PFSK-1 (cell line): ENCODE data around the gene S100A12.

Source experiments
- FOXP2 ChIP-seq: optimal IDR thresholded peaks from 2 replicates; pipeline ENCODE3; 2011; ENCODE audit warnings: borderline replicate concordance, control low read depth, inconsistent platforms; ENCODE audit not compliant: insufficient read depth; ENCODE audit errors: extremely low read length, extremely low read depth
- POLR2AphosphoS5 ChIP-seq: IDR thresholded peaks from 2 replicates; pipeline ENCODE4 v1.6.1; 2012; ENCODE audit warnings: low read depth, mild to moderate bottlenecking, control low read depth, low read length, moderate library complexity
- SIN3A ChIP-seq: IDR thresholded peaks from 2 replicates; pipeline ENCODE4 v1.6.1; 2012; ENCODE audit warnings: mild to moderate bottlenecking, low read length, moderate library complexity, borderline replicate concordance; ENCODE audit not compliant: insufficient read depth
- TAF1 ChIP-seq: IDR thresholded peaks from 2 replicates; pipeline ENCODE4 v1.6.1; 2012; ENCODE audit warnings: low read length, control low read depth, borderline replicate concordance; ENCODE audit not compliant: insufficient read depth
- TF ChIP-seq, protein P1 (sequence below), 2 experiments: IDR thresholded peaks; 2 replicates each; pipeline versions ENCODE4 v1.6.1 to v1.8.0; 2011 to 2012; ENCODE audit warnings: low read depth in 2 of 2, low read length in 2 of 2, control low read depth in 1 of 2, inconsistent platforms in 1 of 2, mild to moderate bottlenecking in 1 of 2, moderate library complexity in 1 of 2; ENCODE audit not compliant: insufficient read depth in 1 of 2

Gene S100A12

DNA sequence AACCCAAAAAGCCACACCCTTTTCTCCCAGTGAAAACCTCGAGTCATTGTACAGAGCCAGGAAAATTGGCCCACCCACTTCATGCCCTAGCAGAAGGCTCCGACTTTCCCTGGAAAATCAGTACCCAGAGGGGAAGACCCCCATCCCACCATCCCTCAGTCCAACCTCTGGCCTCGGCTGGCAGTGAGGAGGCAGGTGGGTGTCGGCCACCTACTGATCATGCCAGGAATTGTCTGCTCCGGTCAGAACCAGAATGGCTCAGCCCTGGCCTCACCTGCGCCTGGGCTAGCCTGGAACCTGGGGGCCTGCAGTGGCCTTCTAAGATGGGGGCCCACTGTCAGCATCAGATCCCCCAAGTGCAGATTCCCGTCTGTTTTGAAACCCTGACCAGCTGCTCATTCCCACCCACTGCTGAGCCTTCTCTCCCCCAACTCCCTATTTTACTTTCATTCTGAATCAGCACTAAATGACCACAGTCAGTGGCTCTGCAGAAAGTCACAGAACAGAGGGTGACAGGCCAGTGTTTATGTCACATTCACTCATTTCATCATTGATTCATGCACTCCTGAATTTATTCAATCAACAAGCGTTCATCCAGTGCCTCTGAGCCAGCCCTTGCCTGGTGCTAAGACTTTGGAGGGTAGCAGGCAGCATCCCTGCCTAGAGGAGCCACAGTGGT, 20.8 kb downstream of the S100A12 start:
- no peak for TF ChIP-seq POLR2AphosphoS5
- TF ChIP-seq SIN3A = no peak
- TF ChIP-seq FOXP2 = no peak
- TF ChIP-seq, protein P1, sequence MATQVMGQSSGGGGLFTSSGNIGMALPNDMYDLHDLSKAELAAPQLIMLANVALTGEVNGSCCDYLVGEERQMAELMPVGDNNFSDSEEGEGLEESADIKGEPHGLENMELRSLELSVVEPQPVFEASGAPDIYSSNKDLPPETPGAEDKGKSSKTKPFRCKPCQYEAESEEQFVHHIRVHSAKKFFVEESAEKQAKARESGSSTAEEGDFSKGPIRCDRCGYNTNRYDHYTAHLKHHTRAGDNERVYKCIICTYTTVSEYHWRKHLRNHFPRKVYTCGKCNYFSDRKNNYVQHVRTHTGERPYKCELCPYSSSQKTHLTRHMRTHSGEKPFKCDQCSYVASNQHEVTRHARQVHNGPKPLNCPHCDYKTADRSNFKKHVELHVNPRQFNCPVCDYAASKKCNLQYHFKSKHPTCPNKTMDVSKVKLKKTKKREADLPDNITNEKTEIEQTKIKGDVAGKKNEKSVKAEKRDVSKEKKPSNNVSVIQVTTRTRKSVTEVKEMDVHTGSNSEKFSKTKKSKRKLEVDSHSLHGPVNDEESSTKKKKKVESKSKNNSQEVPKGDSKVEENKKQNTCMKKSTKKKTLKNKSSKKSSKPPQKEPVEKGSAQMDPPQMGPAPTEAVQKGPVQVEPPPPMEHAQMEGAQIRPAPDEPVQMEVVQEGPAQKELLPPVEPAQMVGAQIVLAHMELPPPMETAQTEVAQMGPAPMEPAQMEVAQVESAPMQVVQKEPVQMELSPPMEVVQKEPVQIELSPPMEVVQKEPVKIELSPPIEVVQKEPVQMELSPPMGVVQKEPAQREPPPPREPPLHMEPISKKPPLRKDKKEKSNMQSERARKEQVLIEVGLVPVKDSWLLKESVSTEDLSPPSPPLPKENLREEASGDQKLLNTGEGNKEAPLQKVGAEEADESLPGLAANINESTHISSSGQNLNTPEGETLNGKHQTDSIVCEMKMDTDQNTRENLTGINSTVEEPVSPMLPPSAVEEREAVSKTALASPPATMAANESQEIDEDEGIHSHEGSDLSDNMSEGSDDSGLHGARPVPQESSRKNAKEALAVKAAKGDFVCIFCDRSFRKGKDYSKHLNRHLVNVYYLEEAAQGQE (IDR thresholded peaks at IDR 0.05; ENCODE audit: insufficient read depth in 1 of 2, low read depth in 2 of 2, low read length in 2 of 2) = no peak
- no peak for TF ChIP-seq TAF1

DNA sequence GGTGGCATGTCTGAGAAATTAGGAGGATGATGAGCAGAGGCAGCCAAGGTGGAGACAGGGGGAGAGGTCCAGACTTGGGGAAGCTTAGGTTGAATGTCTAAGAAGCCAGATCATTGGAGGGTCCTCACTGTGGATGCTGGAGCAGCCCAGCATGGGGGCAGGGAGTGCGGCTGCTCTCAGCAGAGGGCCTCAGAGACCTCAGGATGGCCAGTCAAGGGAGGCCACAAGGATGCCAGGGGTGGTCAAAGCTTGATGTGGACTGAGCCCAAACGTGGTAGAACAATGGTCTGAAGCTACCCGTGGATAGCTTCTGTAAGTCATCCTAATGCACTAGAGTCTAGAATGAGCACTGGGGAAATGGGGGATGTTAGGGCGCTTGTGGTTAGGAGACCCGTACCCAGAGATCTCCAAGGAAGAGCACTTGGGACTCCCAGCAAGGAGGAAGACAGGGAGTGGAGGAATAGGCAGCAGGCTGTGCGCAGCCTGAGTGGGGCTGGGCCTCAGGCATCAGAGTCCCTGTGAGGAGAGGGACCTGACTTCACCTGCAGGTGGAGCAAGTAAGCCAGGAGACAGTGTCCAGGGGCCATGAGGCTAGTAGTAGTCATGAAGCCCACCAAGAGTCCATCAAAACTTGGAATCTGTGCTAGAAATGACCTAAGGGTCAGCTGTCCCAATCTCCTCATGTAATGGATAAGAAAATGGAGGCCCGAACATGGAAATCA, 22.0 kb downstream of the S100A12 start:
- TF ChIP-seq FOXP2 (no peak), TAF1 (no peak), SIN3A (no peak), POLR2AphosphoS5 (no peak)
- TF ChIP-seq, protein P1 (IDR thresholded peaks at IDR 0.05; ENCODE audit: insufficient read depth in 1 of 2, low read depth in 2 of 2, low read length in 2 of 2) = no peak

DNA sequence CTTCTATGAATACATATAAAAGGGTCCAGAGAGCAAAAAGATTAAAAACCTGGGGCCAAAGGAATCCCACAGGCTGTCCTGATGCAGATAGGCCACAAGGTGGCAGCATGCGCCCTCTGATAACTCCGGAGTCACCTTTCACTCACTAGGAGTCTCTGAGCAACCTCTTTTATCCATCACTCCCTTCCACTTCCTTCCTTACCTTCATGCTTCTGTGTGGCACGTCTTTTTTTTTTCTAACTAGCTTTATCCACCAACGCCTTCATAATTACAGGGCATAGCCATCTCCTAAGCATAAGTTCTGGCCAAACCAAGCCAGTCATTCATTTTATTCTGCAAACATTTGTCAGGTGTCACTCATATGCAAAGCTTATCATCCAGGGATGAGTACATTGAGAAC, 22.9 kb downstream of the S100A12 start:
- TF ChIP-seq TAF1 (no peak), SIN3A (no peak), POLR2AphosphoS5 (no peak), FOXP2 (no peak)
- TF ChIP-seq, protein P1 (IDR thresholded peaks at IDR 0.05; ENCODE audit: insufficient read depth in 1 of 2, low read depth in 2 of 2, low read length in 2 of 2) = no peak

DNA sequence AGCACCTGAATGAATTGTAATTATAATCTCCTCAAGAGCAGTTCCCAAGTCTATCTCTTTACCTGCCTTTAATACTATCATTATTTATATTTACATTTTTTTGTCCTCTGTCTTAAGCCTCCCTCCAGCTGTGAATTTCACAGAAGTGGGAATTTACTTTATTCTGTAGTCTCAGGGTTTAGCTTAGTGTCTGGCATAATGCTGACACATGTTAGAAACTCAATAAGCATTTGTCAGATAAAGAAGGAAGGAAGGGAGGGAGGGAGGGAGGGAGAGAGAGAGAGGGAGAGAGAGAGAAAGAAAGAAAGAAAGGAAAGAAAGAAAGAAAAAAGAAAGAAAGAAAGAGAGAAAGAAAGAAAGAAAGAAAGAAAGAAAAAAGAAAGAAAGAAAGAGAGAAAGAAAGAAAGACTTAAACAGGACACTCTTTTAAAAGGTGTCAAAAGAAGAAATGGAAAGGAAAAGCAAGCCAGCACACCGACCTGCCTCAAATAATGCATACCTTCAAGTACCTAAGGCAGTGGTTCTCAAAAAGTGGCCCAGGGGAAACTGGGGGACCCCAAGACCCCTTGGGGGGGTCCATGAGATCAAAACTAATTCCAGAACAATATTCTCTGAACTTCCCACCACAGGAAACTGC, 25.0 kb downstream of the S100A12 start:
- TF ChIP-seq SIN3A = no peak
- TF ChIP-seq TAF1 = no peak
- no peak for TF ChIP-seq FOXP2
- no peak for TF ChIP-seq POLR2AphosphoS5
- TF ChIP-seq, protein P1 (IDR thresholded peaks at IDR 0.05; ENCODE audit: insufficient read depth in 1 of 2, low read depth in 2 of 2, low read length in 2 of 2) = no peak
